SK-N-SH (cell line): ENCODE results near the gene CFAP251.

ENCODE experiments used
- ELF1 ChIP-seq: IDR thresholded peaks from 2 replicates; pipeline ENCODE4 v1.4.0; 2012
- EP300 ChIP-seq, 2 experiments: IDR thresholded peaks; 2 replicates each; pipeline versions ENCODE4 v1.4.0 to v1.6.1; 2012; ENCODE audit warnings: borderline replicate concordance in 1 of 2, low read depth in 1 of 2, low read length in 1 of 2
- GATA2 ChIP-seq: sonication (generic); formaldehyde crosslinking; IDR thresholded peaks from 2 replicates; pipeline ENCODE4 v1.5.0; 2020; ENCODE audit warnings: mild to moderate bottlenecking, missing genetic modification reagents
- JUND ChIP-seq: IDR thresholded peaks from 2 replicates; pipeline ENCODE4 v1.4.0; 2012
- POLR2AphosphoS5 ChIP-seq: IDR thresholded peaks from 2 replicates; pipeline ENCODE4 v1.6.1; 2012; ENCODE audit warnings: low read depth, low read length
- TAF1 ChIP-seq: IDR thresholded peaks from 2 replicates; pipeline ENCODE4 v1.6.1; 2012; ENCODE audit warnings: low read depth, mild to moderate bottlenecking, low read length, moderate library complexity, borderline replicate concordance
- TF ChIP-seq, protein P1 (sequence below): fragments of 200-600 bp; sonication (generic); IDR thresholded peaks from 2 replicates; pipeline ENCODE4 v1.6.1; 2017; ENCODE audit warnings: antibody characterized with exemption, mild to moderate bottlenecking, moderate library complexity
- TF ChIP-seq, protein P2 (sequence below): IDR thresholded peaks from 2 replicates; pipeline ENCODE4 v1.4.0; 2012; ENCODE audit warnings: low read depth
- TF ChIP-seq, protein P3 (sequence below): IDR thresholded peaks from 2 replicates; pipeline ENCODE4; 2012
- TF ChIP-seq, protein P4 (sequence below): IDR thresholded peaks from 2 replicates; pipeline ENCODE4 v1.6.1; 2012; ENCODE audit warnings: mild to moderate bottlenecking, low read depth, low read length, moderate library complexity

DNA sequence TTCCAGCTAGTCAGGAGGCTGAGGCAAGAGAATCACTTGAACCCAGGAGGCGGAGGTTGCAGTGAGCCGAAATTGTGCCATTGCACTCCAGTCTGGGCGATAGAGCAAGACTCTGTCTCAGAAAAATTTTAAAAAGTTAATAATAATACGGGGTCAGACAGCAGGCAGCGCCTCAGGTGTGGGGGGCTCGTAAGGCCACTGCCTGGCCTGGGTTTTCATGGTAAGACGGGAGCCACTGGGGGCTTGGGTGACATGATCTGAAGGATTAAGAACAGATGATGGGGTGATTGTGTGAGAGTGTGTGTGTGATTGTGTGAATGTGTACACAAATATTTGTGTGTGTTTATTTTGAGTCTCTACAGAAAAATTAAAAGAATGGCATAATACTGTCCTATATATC, 126.9 kb downstream of the CFAP251 start:
- TF ChIP-seq POLR2AphosphoS5 (no peak), EP300 (IDR thresholded peaks at IDR 0.05; ENCODE audit: borderline replicate concordance in 1 of 2, low read depth in 1 of 2, low read length in 1 of 2) (no peak), ELF1 (no peak), TAF1 (no peak), GATA2 (no peak), JUND (no peak)
- TF ChIP-seq, protein P1, sequence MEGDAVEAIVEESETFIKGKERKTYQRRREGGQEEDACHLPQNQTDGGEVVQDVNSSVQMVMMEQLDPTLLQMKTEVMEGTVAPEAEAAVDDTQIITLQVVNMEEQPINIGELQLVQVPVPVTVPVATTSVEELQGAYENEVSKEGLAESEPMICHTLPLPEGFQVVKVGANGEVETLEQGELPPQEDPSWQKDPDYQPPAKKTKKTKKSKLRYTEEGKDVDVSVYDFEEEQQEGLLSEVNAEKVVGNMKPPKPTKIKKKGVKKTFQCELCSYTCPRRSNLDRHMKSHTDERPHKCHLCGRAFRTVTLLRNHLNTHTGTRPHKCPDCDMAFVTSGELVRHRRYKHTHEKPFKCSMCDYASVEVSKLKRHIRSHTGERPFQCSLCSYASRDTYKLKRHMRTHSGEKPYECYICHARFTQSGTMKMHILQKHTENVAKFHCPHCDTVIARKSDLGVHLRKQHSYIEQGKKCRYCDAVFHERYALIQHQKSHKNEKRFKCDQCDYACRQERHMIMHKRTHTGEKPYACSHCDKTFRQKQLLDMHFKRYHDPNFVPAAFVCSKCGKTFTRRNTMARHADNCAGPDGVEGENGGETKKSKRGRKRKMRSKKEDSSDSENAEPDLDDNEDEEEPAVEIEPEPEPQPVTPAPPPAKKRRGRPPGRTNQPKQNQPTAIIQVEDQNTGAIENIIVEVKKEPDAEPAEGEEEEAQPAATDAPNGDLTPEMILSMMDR = no peak
- TF ChIP-seq, protein P2, sequence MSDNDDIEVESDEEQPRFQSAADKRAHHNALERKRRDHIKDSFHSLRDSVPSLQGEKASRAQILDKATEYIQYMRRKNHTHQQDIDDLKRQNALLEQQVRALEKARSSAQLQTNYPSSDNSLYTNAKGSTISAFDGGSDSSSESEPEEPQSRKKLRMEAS = no peak
- TF ChIP-seq, protein P3, sequence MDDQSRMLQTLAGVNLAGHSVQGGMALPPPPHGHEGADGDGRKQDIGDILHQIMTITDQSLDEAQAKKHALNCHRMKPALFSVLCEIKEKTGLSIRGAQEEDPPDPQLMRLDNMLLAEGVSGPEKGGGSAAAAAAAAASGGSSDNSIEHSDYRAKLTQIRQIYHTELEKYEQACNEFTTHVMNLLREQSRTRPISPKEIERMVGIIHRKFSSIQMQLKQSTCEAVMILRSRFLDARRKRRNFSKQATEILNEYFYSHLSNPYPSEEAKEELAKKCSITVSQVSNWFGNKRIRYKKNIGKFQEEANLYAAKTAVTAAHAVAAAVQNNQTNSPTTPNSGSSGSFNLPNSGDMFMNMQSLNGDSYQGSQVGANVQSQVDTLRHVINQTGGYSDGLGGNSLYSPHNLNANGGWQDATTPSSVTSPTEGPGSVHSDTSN = no peak
- TF ChIP-seq, protein P4, sequence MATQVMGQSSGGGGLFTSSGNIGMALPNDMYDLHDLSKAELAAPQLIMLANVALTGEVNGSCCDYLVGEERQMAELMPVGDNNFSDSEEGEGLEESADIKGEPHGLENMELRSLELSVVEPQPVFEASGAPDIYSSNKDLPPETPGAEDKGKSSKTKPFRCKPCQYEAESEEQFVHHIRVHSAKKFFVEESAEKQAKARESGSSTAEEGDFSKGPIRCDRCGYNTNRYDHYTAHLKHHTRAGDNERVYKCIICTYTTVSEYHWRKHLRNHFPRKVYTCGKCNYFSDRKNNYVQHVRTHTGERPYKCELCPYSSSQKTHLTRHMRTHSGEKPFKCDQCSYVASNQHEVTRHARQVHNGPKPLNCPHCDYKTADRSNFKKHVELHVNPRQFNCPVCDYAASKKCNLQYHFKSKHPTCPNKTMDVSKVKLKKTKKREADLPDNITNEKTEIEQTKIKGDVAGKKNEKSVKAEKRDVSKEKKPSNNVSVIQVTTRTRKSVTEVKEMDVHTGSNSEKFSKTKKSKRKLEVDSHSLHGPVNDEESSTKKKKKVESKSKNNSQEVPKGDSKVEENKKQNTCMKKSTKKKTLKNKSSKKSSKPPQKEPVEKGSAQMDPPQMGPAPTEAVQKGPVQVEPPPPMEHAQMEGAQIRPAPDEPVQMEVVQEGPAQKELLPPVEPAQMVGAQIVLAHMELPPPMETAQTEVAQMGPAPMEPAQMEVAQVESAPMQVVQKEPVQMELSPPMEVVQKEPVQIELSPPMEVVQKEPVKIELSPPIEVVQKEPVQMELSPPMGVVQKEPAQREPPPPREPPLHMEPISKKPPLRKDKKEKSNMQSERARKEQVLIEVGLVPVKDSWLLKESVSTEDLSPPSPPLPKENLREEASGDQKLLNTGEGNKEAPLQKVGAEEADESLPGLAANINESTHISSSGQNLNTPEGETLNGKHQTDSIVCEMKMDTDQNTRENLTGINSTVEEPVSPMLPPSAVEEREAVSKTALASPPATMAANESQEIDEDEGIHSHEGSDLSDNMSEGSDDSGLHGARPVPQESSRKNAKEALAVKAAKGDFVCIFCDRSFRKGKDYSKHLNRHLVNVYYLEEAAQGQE = no peak
